Stomach smooth muscle (tissue), 2 donors: ENCODE results near the gene TNIK.
"Not testable (repeated sequence)": the region's sequence is repeated elsewhere in the genome, so short reads cannot be mapped to it uniquely, and the experiment has no call there.

Experiments
- H3K27ac ChIP-seq: one replicate; pipeline ENCODE4 v1.7.0; 2013; ENCODE audit warnings: mild to moderate bottlenecking, low read length, inconsistent platforms
- H3K27me3 ChIP-seq, 2 donors: one replicate each; pipeline ENCODE4 v1.7.0; 2013; ENCODE audit warnings: low read length in 2 of 2; ENCODE audit not compliant: insufficient read depth in 2 of 2, control insufficient read depth in 1 of 2
- H3K36me3 ChIP-seq, 2 donors: one replicate each; pipeline ENCODE4 v1.7.0; 2013; ENCODE audit warnings: low read length in 2 of 2; ENCODE audit not compliant: control insufficient read depth in 2 of 2, insufficient read depth in 2 of 2
- H3K4me1 ChIP-seq: one replicate; pipeline ENCODE4 v1.7.0; 2013; ENCODE audit warnings: low read length; ENCODE audit not compliant: control insufficient read depth, insufficient read depth
- H3K4me3 ChIP-seq, 2 donors: one replicate each; pipeline ENCODE4 v1.7.0; 2013; ENCODE audit warnings: low read length in 2 of 2
- H3K9ac ChIP-seq, 2 donors: one replicate each; pipeline ENCODE4 v1.7.0; 2013; ENCODE audit warnings: low read length in 2 of 2, mild to moderate bottlenecking in 1 of 2
- H3K9me3 ChIP-seq, 2 donors: one replicate each; pipeline ENCODE4 v1.7.0; 2013; ENCODE audit warnings: low read length in 2 of 2; ENCODE audit not compliant: control insufficient read depth in 2 of 2
- donor health status: healthy.
- donor health status: Pancreatic carcinoma.

Gene TNIK

DNA sequence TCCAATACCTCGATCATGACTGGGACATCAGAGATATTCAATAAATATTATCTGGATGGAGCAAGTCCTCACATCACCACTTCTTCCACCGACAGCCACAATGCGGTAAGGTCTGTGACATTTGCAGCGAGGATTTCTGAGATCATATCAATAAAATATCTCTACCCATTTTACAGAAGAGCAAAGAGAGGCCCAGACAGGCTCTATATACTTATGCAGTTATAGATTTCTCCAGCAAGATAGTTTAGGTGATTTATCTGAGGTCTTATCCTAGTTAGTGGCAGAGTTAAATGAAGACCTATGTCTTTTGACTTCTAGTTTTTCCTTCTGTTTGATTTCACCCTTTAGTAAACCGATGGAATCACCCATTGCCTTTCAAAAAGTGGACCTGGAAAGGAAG, 81.6 kb downstream of the TNIK start:
- peaks cover 16% of the 10 kb centered on the region for H3K4me1 ChIP-seq
- no peak overlapping the region for H3K9ac ChIP-seq
- no peak overlapping the region for H3K4me3 ChIP-seq

DNA sequence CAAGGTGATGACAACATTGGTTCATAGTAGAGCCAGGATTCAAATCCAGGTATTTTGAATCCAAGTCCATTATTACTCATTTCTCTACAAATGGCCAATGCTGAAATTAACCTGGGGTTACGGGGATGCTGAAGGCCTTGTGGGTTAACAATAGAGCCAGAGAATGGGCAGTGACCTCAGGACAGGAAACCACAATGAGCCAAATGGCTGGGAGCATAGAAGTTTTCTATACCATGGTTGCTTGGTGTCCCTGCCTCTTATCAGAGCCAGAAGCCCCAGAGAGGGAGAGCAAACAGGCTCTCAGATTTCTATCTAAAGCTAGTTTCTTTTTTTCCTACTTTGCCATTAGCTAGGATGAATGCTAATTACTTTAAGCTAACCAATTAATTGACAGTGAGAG, 82.3 kb downstream of the TNIK start:
- H3K27me3 ChIP-seq = no peaks in the 10 kb centered on the region
- H3K4me1 ChIP-seq = peaks cover 10% of the 10 kb centered on the region
- H3K9me3 ChIP-seq = no peaks in the 10 kb centered on the region
- H3K27ac ChIP-seq = no peak overlapping the region
- no peaks in the 10 kb centered on the region for H3K36me3 ChIP-seq
- H3K9ac ChIP-seq = no peak overlapping the region
- no peak overlapping the region for H3K4me3 ChIP-seq

More for the DNA sequence above, 81.6 kb downstream of the TNIK start:
- H3K27me3 ChIP-seq = no peaks in the 10 kb centered on the region
- no peak overlapping the region for H3K27ac ChIP-seq
- no peaks in the 10 kb centered on the region for H3K36me3 ChIP-seq
- H3K9me3 ChIP-seq = no peaks in the 10 kb centered on the region

DNA sequence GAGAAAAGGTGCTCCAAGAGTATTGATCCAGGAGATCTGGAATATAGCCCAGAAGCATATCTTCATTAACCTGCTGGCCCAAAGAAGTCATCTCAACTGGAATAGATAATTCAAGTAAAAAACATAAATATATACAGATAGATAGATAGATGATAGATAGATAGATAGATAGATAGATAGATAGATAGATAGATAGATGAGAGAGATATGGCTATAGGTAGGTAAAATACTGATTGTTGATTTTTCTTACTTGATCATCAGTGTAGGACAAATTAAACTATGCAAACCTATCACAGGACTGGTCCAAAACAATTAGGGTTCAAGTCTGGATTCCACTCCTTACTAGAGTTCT, 83.6 kb downstream of the TNIK start:
- no peaks in the 10 kb centered on the region for H3K27me3 ChIP-seq
- H3K9me3 ChIP-seq = no peaks in the 10 kb centered on the region
- H3K27ac ChIP-seq = no peak overlapping the region
- H3K9ac ChIP-seq = no peak overlapping the region
- no peaks in the 10 kb centered on the region for H3K36me3 ChIP-seq
- peaks cover 8% of the 10 kb centered on the region for H3K4me1 ChIP-seq
- no peak overlapping the region for H3K4me3 ChIP-seq

DNA sequence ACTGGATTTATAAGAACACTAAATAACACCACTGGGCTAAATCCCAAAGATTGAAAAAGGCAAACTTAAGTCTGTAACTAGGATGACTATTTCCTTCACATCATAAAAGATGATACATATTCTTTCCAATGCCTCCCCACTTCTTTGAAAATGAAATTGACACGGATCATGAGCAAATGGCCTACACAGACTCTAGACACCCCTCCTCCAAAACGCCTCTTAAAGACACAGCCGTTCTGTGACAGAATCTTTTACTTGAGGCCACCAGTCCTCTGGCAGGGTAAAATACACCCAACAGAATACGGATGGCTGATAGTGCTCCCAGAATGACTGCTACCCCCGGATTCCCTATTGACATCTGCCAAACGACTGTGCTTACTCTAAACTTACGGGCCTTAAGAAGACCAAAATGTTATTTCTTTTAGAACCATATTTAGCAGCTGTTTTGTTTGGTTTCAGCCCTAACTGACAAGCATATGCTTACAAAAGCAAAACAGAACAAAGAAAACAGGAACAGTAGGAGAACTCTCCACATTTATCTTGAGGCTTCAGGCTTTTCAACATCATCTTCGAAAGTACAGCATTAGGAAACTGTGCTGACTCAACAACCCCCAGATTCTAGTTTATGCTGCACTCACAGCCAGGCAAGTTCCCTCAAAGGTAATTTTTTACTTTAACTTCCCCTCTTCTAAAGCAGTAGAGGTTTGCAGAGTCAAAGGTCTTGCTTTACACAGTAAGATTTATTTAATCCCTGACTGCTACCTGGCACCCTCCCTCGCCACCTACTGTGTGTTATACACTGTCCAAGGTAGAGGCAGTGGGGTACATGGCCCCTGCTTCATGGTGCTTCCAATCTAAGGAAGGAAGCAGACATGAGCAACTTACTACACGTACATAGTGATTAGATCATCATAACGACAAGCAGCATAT, 84.3 kb downstream of the TNIK start:
- no peaks in the 10 kb centered on the region for H3K36me3 ChIP-seq
- H3K27ac ChIP-seq = no peak overlapping the region
- H3K9ac ChIP-seq = no peak overlapping the region
- peaks cover 8% of the 10 kb centered on the region for H3K4me1 ChIP-seq
- no peak overlapping the region for H3K4me3 ChIP-seq
- no peaks in the 10 kb centered on the region for H3K9me3 ChIP-seq
- H3K27me3 ChIP-seq = no peaks in the 10 kb centered on the region

DNA sequence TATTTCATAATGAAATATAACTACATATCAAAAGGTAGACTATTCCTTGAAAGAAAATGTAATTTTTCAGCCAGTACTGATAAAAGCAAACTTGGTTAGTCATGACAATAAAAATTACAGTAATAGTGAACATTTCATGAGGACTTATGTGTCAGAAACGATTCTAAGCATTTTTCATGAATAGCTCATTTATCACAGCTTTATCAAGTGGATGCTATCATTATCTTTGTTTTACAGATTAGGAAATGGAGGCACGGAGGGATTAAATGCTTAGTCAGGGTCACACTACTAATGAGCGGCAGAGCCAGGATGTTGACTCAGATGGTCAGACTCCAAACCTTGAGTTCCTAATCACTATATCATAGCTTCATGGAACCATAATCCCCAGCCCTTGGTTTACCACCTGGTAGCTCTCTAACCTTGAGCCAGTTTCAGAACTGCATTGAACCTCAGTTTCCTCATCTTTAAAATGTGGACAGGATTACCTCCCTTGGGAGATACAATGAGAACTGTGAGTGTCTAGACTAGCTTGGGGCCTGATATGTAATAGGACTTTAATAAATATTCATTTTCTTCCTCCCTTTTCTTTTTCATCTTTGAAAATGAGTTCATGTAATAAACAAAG, 85.4 kb downstream of the TNIK start:
- no peaks in the 10 kb centered on the region for H3K27me3 ChIP-seq
- H3K4me3 ChIP-seq = no peak overlapping the region
- no peak overlapping the region for H3K27ac ChIP-seq
- no peak overlapping the region for H3K9ac ChIP-seq
- H3K9me3 ChIP-seq = no peaks in the 10 kb centered on the region
- peaks cover 3% of the 10 kb centered on the region for H3K4me1 ChIP-seq
- H3K36me3 ChIP-seq = no peaks in the 10 kb centered on the region

DNA sequence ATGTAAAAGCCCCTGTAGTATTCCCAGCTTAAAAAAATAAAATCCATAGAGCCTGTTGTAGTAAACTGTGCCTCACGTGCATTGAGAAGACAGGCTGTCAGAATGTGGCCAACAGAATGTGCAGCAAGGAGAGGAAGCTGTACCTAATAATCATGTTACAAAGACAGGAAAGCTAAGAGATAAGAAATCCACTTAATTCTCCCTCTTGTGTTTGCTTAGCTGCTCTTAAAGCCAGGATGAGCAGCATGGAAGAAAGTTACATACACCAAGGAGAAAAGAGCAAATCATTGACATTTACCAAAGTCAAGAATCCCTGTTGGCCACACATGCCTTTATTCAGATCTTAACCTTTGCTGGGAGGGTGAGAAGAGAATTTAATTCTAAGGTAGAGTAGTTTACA, 85.9 kb downstream of the TNIK start:
- H3K27ac ChIP-seq = no peak overlapping the region
- H3K4me1 ChIP-seq = peaks cover 3% of the 10 kb centered on the region

DNA sequence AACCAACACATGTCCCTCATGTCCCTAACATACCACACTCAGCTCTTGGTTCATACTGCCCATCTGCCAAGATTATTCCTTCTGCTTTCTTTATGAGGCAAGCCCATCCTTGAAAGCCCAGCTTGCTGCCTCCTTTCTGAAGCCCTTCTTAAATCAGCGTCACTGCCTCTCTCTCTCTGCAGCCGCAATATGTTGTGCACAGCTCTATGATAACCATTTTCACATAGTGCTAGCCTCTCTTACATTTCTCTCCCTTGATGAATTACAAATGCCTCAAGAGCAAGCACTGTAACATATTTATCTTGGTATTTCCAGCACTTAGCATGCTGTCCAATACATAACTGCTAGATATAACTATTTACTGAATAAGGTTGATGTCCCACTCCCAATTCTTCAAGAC, 86.5 kb downstream of the TNIK start:
- Histone ChIP-seq H3K27ac (no peak overlapping the region), H3K9ac (no peak overlapping the region), H3K9me3 (no peaks in the 10 kb centered on the region), H3K36me3 (no peaks in the 10 kb centered on the region), H3K27me3 (no peaks in the 10 kb centered on the region), H3K4me1 (peaks cover 3% of the 10 kb centered on the region), H3K4me3 (no peak overlapping the region)

More for the DNA sequence above, 85.9 kb downstream of the TNIK start:
- no peaks in the 10 kb centered on the region for H3K27me3 ChIP-seq
- H3K36me3 ChIP-seq = no peaks in the 10 kb centered on the region
- H3K9ac ChIP-seq = no peak overlapping the region
- no peak overlapping the region for H3K4me3 ChIP-seq
- H3K9me3 ChIP-seq = no peaks in the 10 kb centered on the region

DNA sequence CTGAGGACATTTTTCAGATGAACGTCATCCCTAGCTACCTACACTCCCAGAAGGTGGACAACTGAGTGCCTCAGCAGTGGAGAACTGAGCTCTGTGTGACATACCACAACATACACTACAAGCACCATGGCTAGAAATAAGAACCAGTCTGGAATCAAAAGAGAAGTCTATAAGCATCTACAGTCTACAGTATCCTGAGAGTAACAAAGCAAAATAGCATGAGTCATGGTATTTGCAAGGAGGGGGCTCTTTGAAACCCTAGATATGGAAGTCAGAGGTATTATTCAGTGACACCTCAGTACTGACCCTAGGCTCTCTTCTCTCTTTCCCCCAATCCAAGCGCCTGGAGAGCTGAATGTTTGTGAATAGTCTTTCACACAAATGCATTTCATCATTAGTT, 87.5 kb downstream of the TNIK start:
- H3K27me3 ChIP-seq = no peaks in the 10 kb centered on the region
- no peaks in the 10 kb centered on the region for H3K9me3 ChIP-seq
- no peak overlapping the region for H3K4me3 ChIP-seq
- H3K27ac ChIP-seq = no peak overlapping the region
- peaks cover 3% of the 10 kb centered on the region for H3K4me1 ChIP-seq
- H3K9ac ChIP-seq = no peak overlapping the region
- H3K36me3 ChIP-seq = no peaks in the 10 kb centered on the region

DNA sequence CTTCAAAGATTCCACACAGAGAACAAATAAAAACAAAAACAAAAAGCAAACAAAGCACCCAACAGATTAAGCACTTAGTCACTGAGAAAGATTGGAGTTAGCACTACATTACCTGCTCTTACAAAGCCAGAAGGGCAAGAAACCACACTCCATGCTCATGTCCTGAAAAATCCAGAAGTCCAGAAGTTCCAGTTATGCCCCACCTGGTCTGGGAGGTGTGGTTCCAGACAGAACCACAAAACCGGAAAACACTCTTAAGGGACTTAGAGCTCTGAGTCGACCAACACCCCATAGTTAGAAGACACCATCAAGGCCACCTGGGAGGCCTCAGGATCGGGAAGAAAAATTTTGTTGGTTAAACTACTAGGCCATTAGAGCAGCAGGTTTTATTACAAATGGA, 88.9 kb downstream of the TNIK start:
- Histone ChIP-seq H3K4me3 (no peak overlapping the region), H3K27me3 (no peaks in the 10 kb centered on the region), H3K9me3 (no peaks in the 10 kb centered on the region), H3K36me3 (no peaks in the 10 kb centered on the region), H3K4me1 (no peaks in the 10 kb centered on the region), H3K27ac (no peak overlapping the region), H3K9ac (no peak overlapping the region)

DNA sequence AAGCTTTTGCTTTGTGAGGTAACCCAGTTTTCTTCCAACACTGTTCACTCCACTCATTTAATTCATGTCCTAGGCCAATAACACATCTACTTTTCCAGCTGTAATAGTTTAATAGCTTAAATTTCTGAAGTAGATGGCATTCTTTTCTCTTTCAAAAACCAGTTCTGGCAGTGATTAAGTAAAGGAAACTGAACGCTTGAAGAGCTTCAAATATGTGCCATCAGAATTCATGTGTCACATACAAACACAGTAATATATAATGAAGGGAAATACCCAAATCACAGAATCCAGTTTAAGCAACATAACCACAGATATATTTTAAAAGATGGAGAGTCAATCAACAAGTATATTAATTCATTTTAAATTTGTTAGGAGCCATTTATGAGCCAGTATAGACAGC, 91.0 kb downstream of the TNIK start:
- Histone ChIP-seq H3K4me1 (no peaks in the 10 kb centered on the region), H3K9me3 (no peaks in the 10 kb centered on the region), H3K4me3 (no peak overlapping the region), H3K27ac (no peak overlapping the region), H3K9ac (no peak overlapping the region), H3K27me3 (no peaks in the 10 kb centered on the region), H3K36me3 (no peaks in the 10 kb centered on the region)

DNA sequence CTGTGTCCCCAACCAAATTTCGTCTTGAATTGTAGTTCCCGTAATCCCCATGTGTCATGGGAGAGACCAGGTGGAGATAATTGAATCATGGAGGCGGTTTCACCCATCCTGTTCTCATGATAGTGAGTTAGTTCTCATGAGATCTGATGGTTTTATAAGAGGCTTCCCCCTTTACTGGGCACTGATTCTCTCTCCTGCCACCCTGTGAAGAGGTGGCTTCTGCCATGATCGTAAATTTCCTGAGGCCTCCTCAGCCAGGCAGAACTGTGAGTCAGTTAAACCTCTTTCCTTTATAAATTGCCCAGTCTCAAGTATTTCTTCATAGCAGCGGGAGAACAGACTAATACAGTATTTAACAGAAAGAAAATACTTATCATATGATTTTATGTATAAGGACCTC, 93.5 kb downstream of the TNIK start:
- H3K4me1 ChIP-seq, H3K36me3 ChIP-seq, H3K4me3 ChIP-seq, H3K9me3 ChIP-seq, H3K27me3 ChIP-seq, H3K9ac ChIP-seq, H3K27ac ChIP-seq: not testable (repeated sequence)
